ENCODE measurements around the gene GGCX. TPM values are rescaled to one million over a fixed set of nuclear protein-coding genes. Genes with fewer than 3 reads are reported as not detected.

The GGCX gene
- total and polyA plus RNA-seq, 2 of the 13 experiments (the other 11 are each of a cell fraction or from before 2014, with no cell fraction given): 72.5 to 103 TPM

DNA sequence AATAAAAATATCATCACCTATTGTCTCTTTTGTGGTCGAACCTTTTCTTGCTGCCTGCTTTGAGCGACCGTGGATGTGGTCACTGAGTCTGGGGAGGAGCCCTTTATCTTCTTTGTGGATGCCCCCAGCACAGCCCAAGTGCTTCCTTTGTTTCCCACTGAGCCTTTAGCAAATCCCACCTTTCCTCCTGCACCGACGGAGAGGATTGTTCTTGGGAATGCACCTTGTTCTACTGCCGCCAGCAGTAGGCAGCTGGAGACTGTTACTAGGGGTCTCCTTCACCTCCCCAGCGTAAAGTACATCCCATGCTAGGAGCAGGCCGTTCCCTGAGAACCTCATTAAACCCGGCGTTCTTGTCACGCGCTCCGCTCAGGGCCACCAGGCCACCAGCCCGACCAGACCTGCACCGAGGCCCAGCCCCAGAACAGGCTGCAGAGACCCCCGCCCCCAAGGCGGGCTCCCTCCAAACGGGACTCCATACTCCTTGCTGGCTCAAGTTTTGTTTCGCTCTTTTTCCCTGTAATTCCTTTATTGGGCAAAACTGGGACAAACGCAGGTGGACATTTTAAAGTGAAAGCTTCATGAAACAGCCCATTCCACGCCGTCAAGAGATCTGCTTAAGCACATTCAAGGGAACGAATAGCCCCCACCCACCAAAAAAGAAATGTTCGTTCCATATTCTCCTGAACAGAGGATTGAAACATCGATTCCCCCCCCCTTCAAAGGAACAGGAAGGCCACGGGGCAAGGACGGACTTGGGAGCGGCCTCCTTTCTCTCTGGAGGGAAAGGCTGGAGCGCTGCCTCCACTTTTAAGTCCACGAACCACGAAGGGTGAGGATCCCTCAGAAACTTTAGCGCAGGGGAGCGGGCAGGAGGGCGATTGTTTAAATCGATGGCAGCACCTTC is 23.4 kb downstream of the GGCX start (continued):
- no peak for TF ChIP-seq ZFP90 (CRISPR knock-in tag; IDR thresholded peaks at IDR 0.05; ENCODE audit: borderline replicate concordance)
- TF ChIP-seq KDM5A (IDR thresholded peaks at IDR 0.05; ENCODE audit: borderline replicate concordance, low read length): peak; percentile 46; the same call in 1 of the 2 replicates
- TF ChIP-seq ZNF737 (CRISPR knock-in tag; IDR thresholded peaks at IDR 0.05; ENCODE audit: borderline replicate concordance): no peak
- TF ChIP-seq HOXA3 (CRISPR knock-in tag; IDR thresholded peaks at IDR 0.05): peak; percentile 63; the same call in 1 of the 2 replicates
- TF ChIP-seq, protein P1, sequence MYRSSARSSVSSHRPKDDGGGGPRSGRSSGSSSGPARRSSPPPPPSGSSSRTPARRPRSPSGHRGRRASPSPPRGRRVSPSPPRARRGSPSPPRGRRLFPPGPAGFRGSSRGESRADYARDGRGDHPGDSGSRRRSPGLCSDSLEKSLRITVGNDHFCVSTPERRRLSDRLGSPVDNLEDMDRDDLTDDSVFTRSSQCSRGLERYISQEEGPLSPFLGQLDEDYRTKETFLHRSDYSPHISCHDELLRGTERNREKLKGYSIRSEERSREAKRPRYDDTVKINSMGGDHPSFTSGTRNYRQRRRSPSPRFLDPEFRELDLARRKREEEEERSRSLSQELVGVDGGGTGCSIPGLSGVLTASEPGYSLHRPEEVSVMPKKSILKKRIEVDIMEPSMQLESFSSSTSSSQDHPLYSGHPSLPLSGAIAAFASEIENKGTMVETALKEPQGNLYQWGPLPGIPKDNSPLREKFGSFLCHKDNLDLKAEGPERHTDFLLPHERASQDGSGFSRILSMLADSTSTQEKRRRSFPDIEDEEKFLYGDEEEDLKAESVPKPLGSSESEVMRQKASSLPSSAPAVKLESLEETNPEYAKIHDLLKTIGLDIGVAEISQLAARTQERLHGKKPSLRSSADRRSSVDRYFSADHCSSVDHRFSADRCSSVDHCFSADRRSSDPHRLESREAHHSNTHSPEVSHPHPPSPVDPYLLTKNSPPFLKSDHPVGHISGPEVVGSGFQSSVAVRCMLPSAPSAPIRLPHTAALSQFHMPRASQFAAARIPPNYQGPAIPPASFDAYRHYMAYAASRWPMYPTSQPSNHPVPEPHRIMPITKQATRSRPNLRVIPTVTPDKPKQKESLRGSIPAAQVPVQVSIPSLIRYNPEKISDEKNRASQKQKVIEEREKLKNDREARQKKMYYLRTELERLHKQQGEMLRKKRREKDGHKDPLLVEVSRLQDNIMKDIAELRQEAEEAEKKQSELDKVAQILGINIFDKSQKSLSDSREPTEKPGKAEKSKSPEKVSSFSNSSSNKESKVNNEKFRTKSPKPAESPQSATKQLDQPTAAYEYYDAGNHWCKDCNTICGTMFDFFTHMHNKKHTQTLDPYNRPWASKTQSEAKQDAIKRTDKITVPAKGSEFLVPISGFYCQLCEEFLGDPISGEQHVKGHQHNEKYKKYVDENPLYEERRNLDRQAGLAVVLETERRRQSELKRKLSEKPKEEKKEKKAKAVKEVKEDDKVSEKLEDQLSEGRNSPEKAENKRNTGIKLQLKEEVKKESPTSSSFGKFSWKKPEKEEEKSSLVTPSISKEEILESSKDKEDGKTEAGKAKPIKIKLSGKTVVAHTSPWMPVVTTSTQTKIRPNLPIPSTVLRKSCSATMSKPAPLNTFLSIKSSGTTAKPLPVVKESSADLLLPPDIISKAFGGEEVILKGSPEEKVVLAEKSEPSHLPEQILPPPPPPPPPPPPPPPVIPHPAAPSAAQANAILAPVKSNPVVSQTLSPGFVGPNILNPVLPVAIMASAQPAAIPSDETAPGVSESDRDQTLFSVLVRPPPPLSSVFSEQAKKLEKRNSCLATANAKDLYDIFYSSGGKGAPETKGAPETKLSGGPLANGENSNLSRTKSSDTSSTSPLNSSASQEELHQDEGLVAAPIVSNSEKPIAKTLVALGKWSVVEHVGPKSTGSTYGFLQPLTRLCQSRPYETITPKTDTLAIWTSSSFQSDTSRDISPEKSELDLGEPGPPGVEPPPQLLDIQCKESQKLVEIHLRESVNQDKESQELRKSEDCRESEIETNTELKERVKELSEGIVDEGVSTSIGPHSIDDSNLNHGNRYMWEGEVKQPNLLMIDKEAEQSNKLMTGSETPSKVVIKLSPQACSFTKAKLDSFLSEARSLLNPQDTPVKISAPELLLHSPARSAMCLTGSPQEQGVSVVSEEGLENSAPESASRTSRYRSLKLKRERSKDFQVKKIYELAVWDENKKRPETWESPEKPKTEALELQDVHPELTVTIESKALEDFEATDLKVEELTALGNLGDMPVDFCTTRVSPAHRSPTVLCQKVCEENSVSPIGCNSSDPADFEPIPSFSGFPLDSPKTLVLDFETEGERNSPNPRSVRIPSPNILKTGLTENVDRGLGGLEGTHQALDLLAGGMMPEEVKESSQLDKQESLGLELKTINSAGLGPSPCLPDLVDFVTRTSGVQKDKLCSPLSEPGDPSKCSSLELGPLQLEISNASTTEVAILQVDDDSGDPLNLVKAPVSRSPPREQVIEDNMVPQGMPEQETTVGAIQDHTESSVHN (CRISPR knock-in tag; IDR thresholded peaks at IDR 0.05): peak; percentile 89; the same call in 1 of the 2 replicates
- peak; percentile 59 for TF ChIP-seq SNAI1 (CRISPR knock-in tag; IDR thresholded peaks at IDR 0.05; ENCODE audit: borderline replicate concordance)
- TF ChIP-seq ZFP82 (CRISPR knock-in tag; IDR thresholded peaks at IDR 0.05; ENCODE audit: borderline replicate concordance): 0 out of 2 replicates have a peak, but pooled peaks have one; percentile 60
- TF ChIP-seq, protein P2, sequence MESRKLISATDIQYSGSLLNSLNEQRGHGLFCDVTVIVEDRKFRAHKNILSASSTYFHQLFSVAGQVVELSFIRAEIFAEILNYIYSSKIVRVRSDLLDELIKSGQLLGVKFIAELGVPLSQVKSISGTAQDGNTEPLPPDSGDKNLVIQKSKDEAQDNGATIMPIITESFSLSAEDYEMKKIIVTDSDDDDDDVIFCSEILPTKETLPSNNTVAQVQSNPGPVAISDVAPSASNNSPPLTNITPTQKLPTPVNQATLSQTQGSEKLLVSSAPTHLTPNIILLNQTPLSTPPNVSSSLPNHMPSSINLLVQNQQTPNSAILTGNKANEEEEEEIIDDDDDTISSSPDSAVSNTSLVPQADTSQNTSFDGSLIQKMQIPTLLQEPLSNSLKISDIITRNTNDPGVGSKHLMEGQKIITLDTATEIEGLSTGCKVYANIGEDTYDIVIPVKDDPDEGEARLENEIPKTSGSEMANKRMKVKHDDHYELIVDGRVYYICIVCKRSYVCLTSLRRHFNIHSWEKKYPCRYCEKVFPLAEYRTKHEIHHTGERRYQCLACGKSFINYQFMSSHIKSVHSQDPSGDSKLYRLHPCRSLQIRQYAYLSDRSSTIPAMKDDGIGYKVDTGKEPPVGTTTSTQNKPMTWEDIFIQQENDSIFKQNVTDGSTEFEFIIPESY (CRISPR knock-in tag; IDR thresholded peaks at IDR 0.05): peak; percentile 35; the same call in 1 of the 2 replicates
- no peak for TF ChIP-seq ZNF598 (CRISPR knock-in tag; IDR thresholded peaks at IDR 0.05; ENCODE audit: borderline replicate concordance)
- peak; percentile 72 for TF ChIP-seq ETV6 (CRISPR knock-in tag; conservative IDR thresholded peaks at IDR 0.05)
- TF ChIP-seq RARA (CRISPR knock-in tag; IDR thresholded peaks at IDR 0.05): peak; percentile 18; the same call in 1 of the 2 replicates
- TF ChIP-seq MED13 (CRISPR knock-in tag; IDR thresholded peaks at IDR 0.05): 0 out of 2 replicates have a peak, but pooled peaks have one; percentile 25
- TF ChIP-seq ZNF562 (CRISPR knock-in tag; IDR thresholded peaks at IDR 0.05; ENCODE audit: borderline replicate concordance): no peak
- TF ChIP-seq ZNF263 (CRISPR knock-in tag; IDR thresholded peaks at IDR 0.05): 0 out of 2 replicates have a peak, but pooled peaks have one; percentile 45
- TF ChIP-seq CBX1 (IDR thresholded peaks at IDR 0.05; ENCODE audit: low read depth): peak; percentile 60

Measured in HepG2 (cell line).